ENCODE data around the gene RPAP3.

The RPAP3 gene

DNA sequence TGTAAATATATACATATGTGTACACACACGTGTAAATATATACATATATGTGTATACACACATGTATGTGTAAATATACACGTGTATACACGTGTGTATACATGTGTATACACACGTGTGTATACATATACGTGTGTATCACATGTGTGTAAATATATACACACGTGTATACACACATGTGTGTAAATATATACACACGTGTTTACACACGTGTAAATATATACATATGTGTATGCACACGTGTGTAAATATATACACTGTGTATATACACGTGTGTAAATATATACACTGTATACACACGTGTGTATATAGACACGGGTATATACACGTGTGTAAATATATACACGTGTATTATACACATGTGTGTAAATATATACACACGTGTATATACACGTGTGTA, 71.7 kb downstream of the RPAP3 start:
- Histone ChIP-seq H3K4me3 (replicated peaks; ENCODE audit: low read depth, low read length) (no peak overlapping the region), H3K27me3 (replicated peaks; ENCODE audit: control insufficient read depth, insufficient read depth, low read length) (no peaks in the 10 kb centered on the region), H3K36me3 (ENCODE audit: control insufficient read depth, insufficient read depth, low read length) (no peaks in the 10 kb centered on the region; the same call in 1 of the 2 replicates)
- TF ChIP-seq, protein P1, sequence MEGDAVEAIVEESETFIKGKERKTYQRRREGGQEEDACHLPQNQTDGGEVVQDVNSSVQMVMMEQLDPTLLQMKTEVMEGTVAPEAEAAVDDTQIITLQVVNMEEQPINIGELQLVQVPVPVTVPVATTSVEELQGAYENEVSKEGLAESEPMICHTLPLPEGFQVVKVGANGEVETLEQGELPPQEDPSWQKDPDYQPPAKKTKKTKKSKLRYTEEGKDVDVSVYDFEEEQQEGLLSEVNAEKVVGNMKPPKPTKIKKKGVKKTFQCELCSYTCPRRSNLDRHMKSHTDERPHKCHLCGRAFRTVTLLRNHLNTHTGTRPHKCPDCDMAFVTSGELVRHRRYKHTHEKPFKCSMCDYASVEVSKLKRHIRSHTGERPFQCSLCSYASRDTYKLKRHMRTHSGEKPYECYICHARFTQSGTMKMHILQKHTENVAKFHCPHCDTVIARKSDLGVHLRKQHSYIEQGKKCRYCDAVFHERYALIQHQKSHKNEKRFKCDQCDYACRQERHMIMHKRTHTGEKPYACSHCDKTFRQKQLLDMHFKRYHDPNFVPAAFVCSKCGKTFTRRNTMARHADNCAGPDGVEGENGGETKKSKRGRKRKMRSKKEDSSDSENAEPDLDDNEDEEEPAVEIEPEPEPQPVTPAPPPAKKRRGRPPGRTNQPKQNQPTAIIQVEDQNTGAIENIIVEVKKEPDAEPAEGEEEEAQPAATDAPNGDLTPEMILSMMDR (IDR thresholded peaks at IDR 0.05; ENCODE audit: insufficient read depth, low read length, poor library complexity, severe bottlenecking), result no peak
- no peak for DNase-seq (ENCODE audit: extremely low read depth, insufficient read length)

DNA sequence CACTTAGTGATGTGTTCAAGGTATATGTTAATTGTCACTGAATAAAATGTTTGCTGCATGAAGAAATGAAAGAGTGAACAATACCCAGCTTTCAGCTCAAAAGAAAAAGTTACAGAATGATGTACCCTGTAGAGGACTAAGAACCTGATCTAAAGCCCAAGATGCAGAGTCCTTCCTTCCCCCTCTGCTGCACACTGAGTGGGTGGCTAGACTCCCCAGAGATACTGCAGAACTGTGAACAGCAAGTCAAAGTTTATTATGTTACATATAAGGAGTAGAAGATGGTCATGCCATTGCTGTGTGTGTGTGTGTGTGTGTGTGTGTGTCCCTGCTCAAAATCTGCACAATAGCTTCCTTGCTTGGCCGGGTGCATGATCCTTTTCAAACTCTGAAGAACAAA, 83.9 kb downstream of the RPAP3 start:
- no peak overlapping the region for H3K4me3 ChIP-seq (replicated peaks; ENCODE audit: low read depth, low read length)
- no peaks in the 10 kb centered on the region; the same call in 1 of the 2 replicates for H3K36me3 ChIP-seq (ENCODE audit: control insufficient read depth, insufficient read depth, low read length)
- H3K27me3 ChIP-seq (replicated peaks; ENCODE audit: control insufficient read depth, insufficient read depth, low read length), result no peaks in the 10 kb centered on the region
- TF ChIP-seq, protein P1 (IDR thresholded peaks at IDR 0.05; ENCODE audit: insufficient read depth, low read length, poor library complexity, severe bottlenecking), result no peak
- no peak for DNase-seq (ENCODE audit: extremely low read depth, insufficient read length)

DNA sequence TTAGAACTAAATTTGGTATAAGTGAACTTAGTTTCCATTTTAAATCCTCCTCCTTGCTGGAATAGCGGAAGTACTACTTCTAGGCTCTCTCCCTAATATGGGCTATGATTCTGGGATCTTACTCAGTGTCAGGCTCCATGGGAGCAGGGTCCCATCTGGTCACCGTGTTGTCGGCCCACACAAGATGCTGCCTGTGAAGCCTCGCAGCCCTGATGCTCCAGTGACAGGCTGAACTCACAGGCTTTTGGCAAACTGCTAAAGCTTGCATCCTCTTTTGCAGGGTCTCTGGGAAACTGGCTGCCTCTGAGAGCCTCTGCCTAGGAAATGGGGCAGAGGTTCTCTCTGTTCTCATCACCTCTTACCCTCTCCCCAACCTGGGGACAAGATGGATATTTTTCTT, 88.4 kb downstream of the RPAP3 start:
- no peaks in the 10 kb centered on the region; the same call in 1 of the 2 replicates for H3K36me3 ChIP-seq (ENCODE audit: control insufficient read depth, insufficient read depth, low read length)
- TF ChIP-seq, protein P1 (IDR thresholded peaks at IDR 0.05; ENCODE audit: insufficient read depth, low read length, poor library complexity, severe bottlenecking), result no peak

DNA sequence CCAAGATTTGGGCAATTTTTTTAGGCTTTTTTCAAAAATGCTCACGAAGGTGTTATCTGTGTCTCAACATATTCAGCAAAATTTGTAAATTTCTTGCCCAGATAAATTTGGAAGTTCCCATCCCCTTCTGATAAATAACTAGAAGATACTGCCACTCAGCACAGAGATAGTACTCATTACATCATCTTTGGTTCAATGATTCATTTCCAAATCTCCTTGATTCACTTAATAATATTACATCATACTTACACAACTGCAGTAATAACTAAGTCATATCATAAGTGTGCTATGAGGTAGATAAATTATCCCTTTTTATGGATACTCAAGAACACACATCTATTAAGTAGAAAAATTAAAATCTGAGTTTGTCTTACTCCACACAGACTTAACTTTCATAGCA, 89.4 kb downstream of the RPAP3 start:
- Histone ChIP-seq H3K36me3 (ENCODE audit: control insufficient read depth, insufficient read depth, low read length) (no peaks in the 10 kb centered on the region; the same call in 1 of the 2 replicates), H3K4me3 (replicated peaks; ENCODE audit: low read depth, low read length) (no peak overlapping the region), H3K27me3 (replicated peaks; ENCODE audit: control insufficient read depth, insufficient read depth, low read length) (no peaks in the 10 kb centered on the region)
- TF ChIP-seq, protein P1 (IDR thresholded peaks at IDR 0.05; ENCODE audit: insufficient read depth, low read length, poor library complexity, severe bottlenecking), result no peak
- DNase-seq (ENCODE audit: extremely low read depth, insufficient read length), result no peak

More for the DNA sequence above, 88.4 kb downstream of the RPAP3 start:
- DNase-seq (ENCODE audit: extremely low read depth, insufficient read length), result no peak
- Histone ChIP-seq H3K4me3 (replicated peaks; ENCODE audit: low read depth, low read length) (no peak overlapping the region), H3K27me3 (replicated peaks; ENCODE audit: control insufficient read depth, insufficient read depth, low read length) (no peaks in the 10 kb centered on the region)

DNA sequence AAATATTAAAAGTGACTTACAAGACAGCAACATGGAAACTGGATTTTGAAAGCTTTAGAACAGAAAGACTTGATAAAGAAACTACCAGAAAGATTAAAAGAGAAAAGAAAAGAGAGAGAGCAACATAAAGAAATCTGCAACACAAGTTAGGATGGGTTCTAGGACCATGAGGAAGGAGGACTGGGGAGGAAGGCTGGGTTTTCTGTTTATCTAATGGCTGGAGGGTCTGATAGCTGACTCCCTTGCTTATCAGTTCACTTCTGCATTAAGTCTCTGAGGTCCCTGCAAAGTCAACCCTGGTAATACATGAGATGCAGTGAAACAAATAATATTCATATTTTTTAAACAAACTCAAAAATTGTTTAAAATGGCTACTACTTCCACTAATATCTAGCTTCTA, 90.1 kb downstream of the RPAP3 start:
- H3K36me3 ChIP-seq (ENCODE audit: control insufficient read depth, insufficient read depth, low read length), result no peaks in the 10 kb centered on the region; the same call in 1 of the 2 replicates
- DNase-seq (ENCODE audit: extremely low read depth, insufficient read length), result no peak
- no peaks in the 10 kb centered on the region for H3K27me3 ChIP-seq (replicated peaks; ENCODE audit: control insufficient read depth, insufficient read depth, low read length)
- TF ChIP-seq, protein P1 (IDR thresholded peaks at IDR 0.05; ENCODE audit: insufficient read depth, low read length, poor library complexity, severe bottlenecking), result no peak
- no peak overlapping the region for H3K4me3 ChIP-seq (replicated peaks; ENCODE audit: low read depth, low read length)

DNA sequence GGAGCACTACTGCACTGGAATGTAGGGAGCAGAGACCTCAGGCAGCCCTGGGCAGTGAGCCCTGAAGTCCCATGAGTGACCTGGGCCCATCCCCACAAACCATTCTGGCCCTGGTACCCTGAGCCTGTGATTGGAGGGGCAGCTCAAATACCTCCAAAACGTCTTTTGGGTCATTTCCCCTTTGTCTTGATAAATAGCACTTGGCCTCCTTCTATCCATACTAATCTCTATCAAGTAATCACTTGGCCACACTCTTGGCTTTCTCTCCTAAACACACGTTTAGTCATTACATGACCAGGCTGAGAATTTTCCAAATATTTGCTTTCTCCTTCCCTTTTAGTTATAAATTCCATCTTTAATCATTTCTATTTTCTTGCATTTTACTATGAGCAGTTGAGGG, 91.3 kb downstream of the RPAP3 start:
- Histone ChIP-seq H3K27me3 (replicated peaks; ENCODE audit: control insufficient read depth, insufficient read depth, low read length) (no peaks in the 10 kb centered on the region), H3K4me3 (replicated peaks; ENCODE audit: low read depth, low read length) (no peak overlapping the region), H3K36me3 (ENCODE audit: control insufficient read depth, insufficient read depth, low read length) (no peaks in the 10 kb centered on the region; the same call in 1 of the 2 replicates)
- no peak for DNase-seq (ENCODE audit: extremely low read depth, insufficient read length)
- TF ChIP-seq, protein P1 (IDR thresholded peaks at IDR 0.05; ENCODE audit: insufficient read depth, low read length, poor library complexity, severe bottlenecking), result no peak

Measured in GM06990 (cell line).